Mesodermal cell (in vitro differentiated cells): ENCODE measurements around the gene DACT3.

Experiments
- H3K27ac ChIP-seq: 2 replicates; pipeline ENCODE4 v1.7.0; 2013; ENCODE audit warnings: mild to moderate bottlenecking, low read depth, low read length, moderate library complexity; ENCODE audit not compliant: severe bottlenecking
- H3K36me3 ChIP-seq: 2 replicates; pipeline ENCODE4 v1.7.1; 2013; ENCODE audit warnings: mild to moderate bottlenecking, low read length, moderate library complexity; ENCODE audit not compliant: control insufficient read depth, insufficient read depth
- H3K4me1 ChIP-seq: one replicate; pipeline ENCODE4 v1.7.1; 2013; ENCODE audit warnings: mild to moderate bottlenecking, low read length; ENCODE audit not compliant: insufficient read depth, control insufficient read depth, poor library complexity, severe bottlenecking
- H3K4me3 ChIP-seq: 2 replicates; pipeline ENCODE4 v1.7.0; 2013; ENCODE audit warnings: low read length, control low read depth, mild to moderate bottlenecking; ENCODE audit not compliant: insufficient read depth, poor library complexity, severe bottlenecking; ENCODE audit errors: extremely low read depth
- H3K9me3 ChIP-seq: 2 replicates; pipeline ENCODE4 v1.7.1; 2013; ENCODE audit warnings: mild to moderate bottlenecking, low read length, moderate library complexity; ENCODE audit not compliant: control insufficient read depth
- WGBS, 2 experiments: methylation state at CpG; one replicate each; pipeline ENCODE4 v1.1.5; 2013; ENCODE audit warnings: missing lambda C conversion rate in 2 of 2; ENCODE audit not compliant: insufficient coverage in 2 of 2; 5-methylcytosine and 5-hydroxymethylcytosine counted together

DACT3 gene

DNA sequence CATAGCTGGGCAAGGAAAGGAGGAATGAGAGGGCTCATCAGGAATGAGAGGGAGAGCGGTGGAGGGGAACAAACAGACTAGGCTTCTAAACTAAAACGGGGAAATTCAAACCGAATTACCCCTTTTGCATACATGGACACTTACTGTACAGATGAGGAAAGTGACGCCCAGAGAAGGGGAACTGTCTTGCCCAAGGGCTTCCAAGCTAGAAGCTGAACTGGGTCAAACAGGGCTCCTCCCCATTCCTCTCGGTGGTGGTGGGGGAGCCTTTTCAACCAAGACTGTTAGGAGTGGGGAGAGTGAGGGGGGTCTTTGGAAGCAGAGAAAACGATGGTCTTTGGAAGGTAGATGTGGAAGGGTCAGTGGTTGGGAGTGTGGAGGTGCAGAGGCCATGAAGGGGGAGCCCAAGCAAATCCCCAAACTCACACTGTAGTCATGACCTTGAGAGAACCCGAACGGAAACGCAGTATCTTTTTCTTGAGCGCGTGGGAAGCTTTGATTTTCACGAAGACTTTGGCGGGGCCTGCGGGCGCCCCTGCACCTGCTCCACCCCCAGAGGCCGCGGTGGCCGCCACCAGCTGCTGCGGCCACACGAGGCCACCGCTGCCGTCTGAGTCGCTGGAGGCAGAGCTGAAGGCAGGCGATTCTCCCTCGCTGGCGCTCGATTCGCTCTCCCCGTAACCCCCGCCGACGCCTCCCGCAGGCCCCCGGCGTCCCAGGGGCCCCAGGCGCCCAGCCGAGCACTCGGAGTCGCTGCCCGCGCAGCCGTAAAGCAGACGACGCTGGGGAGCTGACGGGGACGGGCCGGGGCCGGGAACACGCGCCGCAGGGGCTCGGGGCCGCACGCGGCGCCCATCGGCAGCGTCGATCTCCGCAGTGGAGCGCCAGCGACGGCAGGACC, 12.7 kb downstream of the DACT3 start:
- Histone ChIP-seq H3K9me3 (peaks cover 24% of the 10 kb centered on the region), H3K4me1 (peaks cover 6% of the 10 kb centered on the region), H3K27ac (no peak overlapping the region), H3K4me3 (no peak overlapping the region), H3K36me3 (peaks cover 46% of the 10 kb centered on the region)
- WGBS, 2 experiments = 34 to 43% methylated on average over 47 to 61 of the region's 63 CpGs

DNA sequence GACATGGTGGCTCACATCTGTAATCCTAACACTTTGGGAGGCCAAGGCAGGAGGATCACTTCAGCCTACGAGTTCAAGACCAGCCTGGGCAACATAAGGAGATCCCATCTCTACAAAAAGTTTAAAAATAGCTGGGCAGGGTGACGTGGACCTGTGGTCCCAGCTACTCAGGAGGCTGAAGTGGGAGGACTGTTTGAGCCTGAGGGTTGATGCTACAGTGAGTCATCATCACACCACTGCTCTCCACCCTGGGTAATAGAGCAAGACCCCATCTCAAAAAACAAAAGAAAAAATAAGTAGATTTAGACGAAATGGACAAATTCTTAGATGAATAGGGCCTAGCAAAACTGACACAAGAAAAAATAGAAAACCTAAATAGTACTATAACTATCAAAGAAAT, 14.6 kb downstream of the DACT3 start:
- Histone ChIP-seq H3K9me3 (peaks cover 24% of the 10 kb centered on the region), H3K4me3 (no peak overlapping the region), H3K4me1 (no peaks in the 10 kb centered on the region), H3K36me3 (peaks cover 27% of the 10 kb centered on the region), H3K27ac (no peak overlapping the region)
- 88 to 100% methylated on average over 1 to 2 of the region's 3 CpGs for WGBS, 2 experiments

DNA sequence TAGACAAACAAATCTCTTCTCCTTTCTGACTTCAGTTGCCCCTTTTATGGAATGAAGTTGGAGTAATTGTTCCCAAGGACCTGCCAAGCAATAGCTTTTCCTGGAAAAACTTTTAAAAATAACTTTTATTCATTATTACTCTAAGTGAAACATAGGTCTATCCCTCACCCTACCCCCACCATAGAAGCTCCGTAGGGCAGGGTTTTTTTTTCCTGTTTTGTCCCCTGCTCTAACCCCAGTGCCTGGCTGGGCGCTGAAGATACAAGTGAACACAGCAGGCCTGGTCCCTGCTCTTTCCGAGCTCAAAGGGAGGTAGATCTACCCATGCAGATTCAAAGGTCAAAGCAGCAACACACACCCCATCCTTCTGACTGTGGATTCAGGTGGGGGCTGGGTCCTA, 16.3 kb downstream of the DACT3 start:
- Histone ChIP-seq H3K9me3 (peaks cover 20% of the 10 kb centered on the region), H3K27ac (no peak overlapping the region), H3K36me3 (peaks cover 15% of the 10 kb centered on the region), H3K4me1 (peaks cover 7% of the 10 kb centered on the region), H3K4me3 (no peak overlapping the region)
- WGBS, 2 experiments = 44 to 62% methylated on average over 2 to 3 of the region's 3 CpGs

DNA sequence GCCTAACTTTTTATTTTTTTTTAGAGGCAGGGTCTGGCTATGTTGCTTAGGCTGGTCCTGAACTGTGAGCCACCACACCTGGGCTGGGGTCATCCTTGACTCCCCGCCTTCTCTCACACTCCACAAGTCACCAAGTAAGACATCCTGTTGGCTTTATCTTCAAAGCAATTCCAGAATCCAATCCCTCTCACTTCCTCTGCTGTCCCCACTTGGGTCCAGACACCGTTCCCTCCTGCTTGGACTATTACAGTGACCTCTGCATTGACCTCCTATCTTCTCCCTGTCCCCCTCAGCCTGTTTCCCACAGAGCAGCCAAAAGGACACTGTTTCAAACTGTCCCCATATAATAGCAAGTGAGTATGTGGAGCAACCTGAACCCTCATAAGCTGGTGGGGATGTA, 20.3 kb downstream of the DACT3 start:
- WGBS, 2 experiments = 58 to 78% methylated on average over 2 of the region's 2 CpGs
- Histone ChIP-seq H3K27ac (peak overlapping the region; percentile 45), H3K36me3 (no peaks in the 10 kb centered on the region)

DNA sequence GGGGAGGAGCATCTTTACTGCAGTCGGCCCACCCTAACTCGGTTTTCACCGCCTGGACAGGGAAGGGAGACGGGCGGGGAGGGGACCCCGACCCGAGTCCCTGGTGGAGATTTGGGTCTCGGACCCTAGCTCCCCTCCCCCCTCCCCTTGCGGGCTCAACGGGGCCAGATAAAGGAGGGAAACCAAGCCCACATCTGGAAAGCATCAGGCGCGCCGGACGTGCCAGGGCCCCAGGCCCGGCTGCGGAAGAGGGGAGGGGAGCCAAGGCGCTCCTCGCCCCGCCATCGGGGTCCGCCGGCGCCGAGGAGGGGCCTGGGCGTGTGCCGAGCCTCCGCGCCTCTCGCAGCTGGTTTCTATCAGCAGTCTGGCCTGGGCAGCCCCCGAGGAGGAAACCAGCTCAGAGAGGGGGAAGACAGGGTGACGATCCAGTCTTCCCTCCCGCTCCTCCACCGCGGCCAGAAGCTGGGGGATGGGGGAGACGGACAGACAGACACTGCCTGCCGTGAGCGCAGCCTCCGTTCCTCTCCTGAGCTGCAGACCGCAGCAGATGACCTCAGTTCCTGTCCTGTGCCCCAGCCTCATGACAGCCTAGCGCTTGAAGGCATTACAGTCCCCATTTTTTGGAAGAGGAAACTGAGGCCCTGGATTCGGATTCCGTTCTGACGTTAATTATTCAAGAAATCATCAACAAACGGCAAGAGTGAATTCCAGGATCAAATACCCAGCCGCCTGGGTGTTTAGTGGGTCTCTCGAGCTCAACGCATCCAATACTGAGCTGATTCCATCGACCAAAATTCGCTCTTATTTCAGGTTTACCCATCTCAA, 21.4 kb downstream of the DACT3 start:
- Histone ChIP-seq H3K4me1 (peaks cover 23% of the 10 kb centered on the region), H3K9me3 (no peaks in the 10 kb centered on the region), H3K4me3 (peak overlapping the region; percentile 57), H3K36me3 (no peaks in the 10 kb centered on the region), H3K27ac (peak overlapping the region; percentile 92)
- 10 to 16% methylated on average over 24 to 31 of the region's 49 CpGs for WGBS, 2 experiments

More for the DNA sequence above, 20.3 kb downstream of the DACT3 start:
- H3K9me3 ChIP-seq = no peaks in the 10 kb centered on the region
- no peak overlapping the region for H3K4me3 ChIP-seq
- H3K4me1 ChIP-seq = peaks cover 18% of the 10 kb centered on the region

DNA sequence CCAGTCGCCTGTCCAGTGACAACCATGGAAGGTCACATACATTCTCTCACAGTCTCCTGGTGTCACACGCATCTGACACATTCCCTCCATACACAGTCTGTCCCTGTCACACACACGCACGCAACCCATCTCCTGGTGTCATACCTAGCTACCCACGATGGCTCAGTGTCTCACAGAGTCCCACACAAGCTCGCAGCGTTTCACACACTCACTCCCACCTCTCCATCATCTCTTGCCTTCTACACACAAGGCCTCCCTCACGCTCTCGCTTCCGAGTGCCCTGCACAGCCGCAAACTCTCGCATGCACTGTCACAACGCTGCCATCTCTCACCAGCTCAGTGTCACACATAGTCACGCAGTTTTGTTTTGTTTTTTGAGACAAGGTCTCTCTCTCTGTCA, 23.8 kb downstream of the DACT3 start:
- Histone ChIP-seq H3K36me3 (no peaks in the 10 kb centered on the region), H3K4me3 (no peak overlapping the region), H3K27ac (no peak overlapping the region), H3K9me3 (no peaks in the 10 kb centered on the region), H3K4me1 (peaks cover 35% of the 10 kb centered on the region)
- 81 to 90% methylated on average over 13 to 14 of the region's 14 CpGs for WGBS, 2 experiments

DNA sequence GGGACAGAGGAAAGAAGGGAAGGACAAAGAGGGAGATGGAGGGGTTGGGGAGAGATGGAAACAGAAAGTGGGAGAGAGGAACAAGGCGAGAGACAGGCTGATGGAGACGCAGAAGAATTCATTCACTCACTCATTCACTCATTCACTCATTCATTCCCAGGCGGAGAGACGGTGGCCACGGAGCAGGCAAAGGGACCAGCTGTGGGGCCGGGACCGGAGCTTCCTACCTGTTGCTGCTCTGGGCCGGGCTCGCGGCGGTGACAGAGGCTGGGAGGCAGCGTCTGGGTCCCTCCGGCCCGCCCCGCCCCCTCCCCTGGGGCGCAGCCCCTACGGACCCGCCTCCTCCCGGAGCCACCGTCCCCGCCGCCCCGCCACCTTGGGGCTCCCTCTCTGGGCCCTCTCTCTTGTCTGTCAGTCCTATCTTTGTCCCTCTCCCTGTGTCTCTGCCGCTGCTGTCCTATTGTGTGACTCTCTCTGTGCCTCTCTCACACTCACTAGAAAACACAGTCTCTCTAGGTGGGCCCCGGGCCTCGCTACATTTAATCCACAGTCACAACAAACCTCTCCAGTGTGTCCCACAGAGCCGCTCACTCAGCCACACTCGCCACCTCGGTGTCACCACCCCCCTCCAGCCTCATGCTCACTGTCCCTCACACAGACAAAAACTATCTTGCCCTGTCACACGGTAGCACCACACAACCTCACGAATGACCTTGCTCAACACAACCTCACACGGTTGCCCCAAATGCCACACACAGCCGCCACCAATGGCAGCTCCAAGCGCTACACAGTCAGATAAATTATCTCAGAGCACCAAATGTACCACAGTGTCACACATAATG, 24.8 kb downstream of the DACT3 start, which contains the start of gene GNG8:
Gene GNG8, minus strand, starts transcription at position 283 of the 842 bp plus-strand sequence. CDS start 1,520 bp downstream, outside the sequence.
- Histone ChIP-seq H3K9me3 (no peaks in the 10 kb centered on the region), H3K4me3 (peak within 1 kb of the TSS; percentile 50), H3K4me1 (peaks cover 41% of the 10 kb centered on the region), H3K27ac (no peak within 1 kb of the TSS), H3K36me3 (no peaks in the 10 kb centered on the region)
- 24 to 30% methylated on average over 21 to 27 of the region's 34 CpGs for WGBS, 2 experiments

DNA sequence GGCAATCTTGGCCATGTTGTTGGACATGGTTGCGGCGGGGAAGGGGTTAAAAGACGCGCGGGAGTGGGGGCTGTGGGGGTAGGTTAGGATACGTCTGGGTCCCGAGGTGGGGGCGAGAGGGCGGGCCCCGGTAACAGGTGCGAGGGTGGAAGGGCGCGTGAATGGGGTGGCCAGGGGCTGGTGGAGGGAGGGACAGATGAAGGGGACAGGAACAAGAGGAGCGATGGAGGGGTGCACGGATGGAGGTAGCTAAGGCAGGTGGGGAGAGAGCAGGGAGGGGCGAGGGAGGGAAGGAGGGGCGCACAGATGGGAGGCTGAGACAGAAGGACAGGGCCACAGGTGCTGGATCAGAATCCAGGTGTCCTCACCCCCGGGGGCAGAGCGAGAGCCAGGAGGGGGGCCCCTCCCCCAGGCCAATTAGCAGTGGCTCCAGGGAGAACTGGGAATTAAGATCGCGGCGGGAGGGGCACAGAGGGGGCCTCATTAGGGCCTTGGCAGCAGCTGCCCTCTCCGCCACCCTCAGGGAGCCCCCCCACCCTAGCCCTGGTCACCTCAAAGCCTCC, 26.2 kb downstream of the DACT3 start:
- Histone ChIP-seq H3K36me3 (no peaks in the 10 kb centered on the region), H3K4me3 (peak overlapping the region; percentile 50), H3K4me1 (peaks cover 42% of the 10 kb centered on the region), H3K27ac (no peak overlapping the region), H3K9me3 (no peaks in the 10 kb centered on the region)
- WGBS, 2 experiments = 2 to 4% methylated on average over 22 of the region's 23 CpGs

DNA sequence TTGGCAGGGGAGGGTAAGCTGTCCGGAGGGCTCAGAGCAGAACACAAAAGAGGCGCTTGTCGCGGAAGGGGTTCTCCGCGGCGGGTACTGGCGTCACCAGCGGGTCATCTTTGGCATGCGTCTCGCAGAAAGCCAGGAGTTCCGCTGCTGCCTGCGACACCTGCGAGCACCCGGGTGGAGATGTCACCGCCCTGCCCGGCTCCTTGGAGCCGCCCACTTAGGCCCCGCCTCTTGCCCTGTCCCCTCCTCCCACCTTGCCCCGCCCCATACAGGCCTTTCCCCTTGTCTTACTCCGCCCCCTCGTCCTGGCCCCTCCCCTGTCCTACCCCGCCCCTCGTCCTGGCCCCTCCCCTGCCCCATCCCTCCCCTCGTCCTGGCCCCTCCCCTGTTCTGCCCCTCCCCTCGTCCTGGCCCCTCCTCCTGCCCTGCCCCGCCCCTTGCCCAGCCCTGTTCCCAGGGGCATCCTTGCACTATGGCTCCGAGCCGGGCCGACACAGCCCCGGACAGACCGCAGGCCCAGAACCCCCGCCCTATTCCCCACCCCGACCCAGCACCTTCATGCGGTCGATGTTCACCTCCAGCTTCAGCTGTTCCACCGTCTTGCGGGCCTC, 26.8 kb downstream of the DACT3 start:
- WGBS, 2 experiments = 0 to 2% methylated on average over 28 to 29 of the region's 38 CpGs
- Histone ChIP-seq H3K36me3 (no peaks in the 10 kb centered on the region), H3K4me1 (peaks cover 42% of the 10 kb centered on the region), H3K4me3 (peak overlapping the region; percentile 50), H3K27ac (peak overlapping the region; percentile 23), H3K9me3 (no peaks in the 10 kb centered on the region)
